CMK (cell line): ENCODE measurements around the gene DDX39A.
"Not testable (repeated sequence)": the region's sequence is repeated elsewhere in the genome, so short reads cannot be mapped to it uniquely, and the experiment has no call there.

Source experiments
- DNase-seq: peaks from one replicate; pipeline ENCODE4 v3.0.0-alpha.2; 2010; ENCODE audit warnings: low read depth

Gene DDX39A

DNA sequence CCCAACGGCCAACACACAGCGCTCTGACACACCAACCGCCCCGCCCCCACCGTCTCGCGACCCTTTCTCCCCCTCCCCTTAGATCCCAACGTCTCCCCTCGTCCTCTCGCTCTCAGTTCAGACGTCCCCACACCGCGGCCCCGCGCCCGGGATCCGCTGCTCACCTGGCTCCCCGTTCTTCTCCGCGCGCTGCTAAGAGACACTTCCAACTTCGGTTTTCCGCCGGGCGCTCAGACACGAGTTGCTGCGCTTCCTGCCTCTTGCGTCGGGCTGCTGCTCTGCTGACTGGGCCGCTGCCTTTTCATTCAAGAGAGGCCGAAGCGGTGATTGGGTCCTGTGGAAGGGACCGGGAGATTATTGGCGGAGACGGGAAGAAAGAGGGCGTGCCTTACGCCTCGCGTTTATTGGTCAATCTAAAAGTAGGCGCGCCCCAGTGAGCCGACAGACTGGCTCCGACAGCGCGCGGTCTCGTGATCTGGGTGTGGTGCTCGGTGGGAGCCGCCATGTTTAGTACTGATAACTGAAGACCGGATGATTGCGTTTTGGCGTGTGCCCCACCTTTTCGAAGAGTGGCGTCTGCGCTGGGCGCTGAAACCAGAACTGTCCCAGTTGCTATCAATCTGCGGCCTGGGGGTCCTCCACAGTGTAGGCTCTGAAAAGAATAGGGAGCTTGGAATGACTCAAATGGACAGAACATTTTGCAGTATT, at the start of gene DDX39A:
DDX39A (minus strand) TSS at position 236 of the 708 bp plus-strand sequence. CDS start 6,121 bp downstream, outside the sequence.
- peak; percentile 97 for DNase-seq

DNA sequence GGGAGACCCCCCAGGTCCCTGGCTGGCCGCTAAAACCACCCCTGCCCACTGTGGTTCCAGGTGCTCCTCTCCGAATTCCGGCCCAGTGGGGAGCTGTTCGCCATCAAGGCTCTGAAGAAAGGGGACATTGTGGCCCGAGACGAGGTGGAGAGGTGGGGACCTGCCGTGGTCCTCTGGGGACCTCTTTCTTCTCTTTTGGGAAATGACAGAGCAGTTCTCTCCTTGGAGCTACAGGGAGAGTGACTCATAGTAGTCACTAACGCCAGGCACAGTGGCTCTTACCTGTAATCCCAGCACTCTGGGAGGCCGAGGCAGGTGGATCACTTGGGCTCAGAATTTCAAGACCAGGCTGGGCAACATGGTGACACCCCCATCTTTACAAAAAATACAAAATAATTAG, 48.7 kb upstream of the DDX39A start:
- no peak for DNase-seq

DNA sequence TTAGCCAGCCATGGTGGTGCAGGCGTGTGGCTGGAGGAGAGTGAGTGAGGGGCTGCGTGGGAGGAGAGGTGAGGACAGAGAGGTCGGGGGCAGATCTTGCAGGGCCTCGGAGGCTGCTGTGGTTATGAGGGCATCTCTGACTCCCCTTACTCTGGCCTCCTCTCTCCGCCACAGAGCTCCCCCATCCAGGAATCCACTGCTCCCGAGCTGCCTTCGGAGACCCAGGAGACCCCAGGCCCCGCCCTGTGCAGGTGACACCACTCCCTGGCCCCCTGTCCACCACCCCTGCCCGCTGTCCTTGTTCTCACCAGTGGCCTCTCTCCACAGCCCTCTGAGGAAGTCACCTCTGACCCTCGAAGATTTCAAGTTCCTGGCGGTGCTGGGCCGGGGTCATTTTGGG, 48.2 kb upstream of the DDX39A start:
- DNase-seq: no peak

DNA sequence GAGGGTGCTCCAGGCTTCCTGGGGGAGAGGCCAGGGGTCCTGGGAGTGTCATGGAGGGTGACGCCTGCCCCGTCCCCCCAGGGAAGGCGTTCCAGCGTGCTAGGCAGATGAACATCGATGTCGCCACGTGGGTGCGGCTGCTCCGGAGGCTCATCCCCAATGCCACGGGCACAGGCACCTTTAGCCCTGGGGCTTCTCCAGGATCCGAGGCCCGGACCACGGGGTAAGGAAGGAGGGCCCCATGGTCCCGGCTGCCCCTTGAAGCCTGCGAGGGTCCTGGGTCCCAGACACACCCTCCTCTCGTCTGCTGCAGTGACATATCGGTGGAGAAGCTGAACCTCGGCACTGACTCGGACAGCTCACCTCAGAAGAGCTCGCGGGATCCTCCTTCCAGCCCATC, 44.6 kb upstream of the DDX39A start:
- no peak for DNase-seq

DNA sequence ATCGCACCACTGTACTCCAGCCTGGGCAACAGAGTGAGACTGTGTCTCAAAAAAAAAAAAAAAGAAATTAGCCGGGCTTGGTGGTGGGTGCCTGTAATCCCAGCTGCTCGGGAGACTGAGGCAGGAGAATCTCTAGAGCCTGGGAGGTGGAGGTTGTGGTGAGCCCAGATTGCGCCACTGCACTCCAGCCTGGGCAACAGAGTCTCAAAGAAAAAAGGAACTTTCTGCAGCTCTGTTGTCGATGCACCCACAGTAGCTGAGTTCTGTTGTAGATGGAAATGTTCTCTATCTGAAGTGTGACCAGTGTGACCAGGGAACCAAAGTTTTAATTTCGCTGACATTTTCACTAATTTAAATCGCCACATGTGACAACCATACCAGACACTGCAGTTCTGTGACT, 43.3 kb upstream of the DDX39A start:
- DNase-seq: not testable (repeated sequence)

DNA sequence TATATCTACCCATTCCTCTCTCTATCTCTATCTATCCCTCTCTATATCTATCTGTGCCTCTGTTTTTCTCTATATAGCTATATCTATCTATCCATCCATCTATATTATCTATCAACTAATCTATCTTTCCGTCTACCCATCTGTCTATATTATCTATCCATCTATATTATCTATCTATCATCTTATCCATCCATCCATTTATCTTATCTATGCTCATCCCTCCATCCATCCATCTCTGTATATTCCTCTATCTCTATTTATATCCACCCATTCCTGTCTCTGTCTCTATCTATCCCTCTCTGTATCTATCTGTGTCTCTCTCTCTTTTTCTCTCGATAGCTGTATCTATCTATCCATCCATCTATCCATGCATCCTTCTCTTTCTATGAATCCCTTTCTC, 41.8 kb upstream of the DDX39A start:
- DNase-seq: no peak

DNA sequence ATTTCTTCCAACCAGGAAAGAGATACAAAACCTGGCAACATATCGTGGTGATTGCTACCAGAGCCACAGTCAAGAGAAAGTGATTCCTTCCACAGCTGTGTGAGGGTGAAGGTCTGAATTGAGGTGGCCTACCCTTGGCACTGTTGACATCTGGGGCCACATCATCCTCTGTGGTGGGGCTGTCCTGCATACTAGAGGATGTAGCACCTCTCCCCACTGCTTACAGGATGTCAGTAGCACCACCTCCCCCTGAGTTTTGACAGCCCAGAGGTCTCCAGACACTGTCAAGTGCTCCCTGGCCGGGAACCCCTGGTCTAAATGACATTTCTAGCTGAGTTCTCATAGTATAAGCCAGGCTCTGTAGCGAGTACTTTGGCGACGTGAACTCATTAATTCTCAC, 40.6 kb upstream of the DDX39A start:
- no peak for DNase-seq

DNA sequence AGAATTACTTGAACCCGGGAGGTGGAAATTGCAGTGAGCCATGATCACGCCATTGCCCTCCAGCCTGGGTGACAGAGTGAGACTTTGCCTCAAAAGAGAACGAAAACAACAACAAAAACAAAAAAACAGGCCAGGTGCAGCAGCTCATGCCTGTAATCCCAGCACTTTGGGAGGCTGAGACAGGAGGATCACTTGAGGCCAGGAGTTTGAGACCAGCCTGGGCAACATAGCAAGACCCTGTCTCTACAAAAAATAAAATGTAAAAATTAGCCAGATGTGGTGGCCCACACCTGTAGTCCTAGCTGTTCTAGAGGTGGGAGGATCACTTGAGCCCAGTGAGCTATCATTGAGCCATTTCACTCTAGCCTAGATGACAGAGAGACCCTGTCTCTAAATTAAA, 33.2 kb upstream of the DDX39A start:
- DNase-seq: not testable (repeated sequence)

DNA sequence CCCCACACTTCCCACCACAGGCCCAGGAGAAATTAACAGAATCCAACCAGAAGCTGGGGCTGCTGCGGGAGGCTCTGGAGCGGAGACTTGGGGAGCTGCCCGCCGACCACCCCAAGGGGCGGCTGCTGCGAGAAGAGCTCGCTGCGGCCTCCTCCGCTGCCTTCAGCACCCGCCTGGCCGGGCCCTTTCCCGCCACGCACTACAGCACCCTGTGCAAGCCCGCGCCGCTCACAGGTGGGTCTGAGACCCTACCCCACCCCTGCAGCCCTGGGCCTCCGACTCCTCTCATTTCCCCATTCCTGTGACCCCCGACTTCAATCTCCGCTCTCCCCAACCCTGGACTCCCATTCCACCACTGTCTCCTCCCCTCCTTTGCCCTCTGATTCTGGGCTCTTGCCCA, 31.7 kb upstream of the DDX39A start:
- DNase-seq: no peak

DNA sequence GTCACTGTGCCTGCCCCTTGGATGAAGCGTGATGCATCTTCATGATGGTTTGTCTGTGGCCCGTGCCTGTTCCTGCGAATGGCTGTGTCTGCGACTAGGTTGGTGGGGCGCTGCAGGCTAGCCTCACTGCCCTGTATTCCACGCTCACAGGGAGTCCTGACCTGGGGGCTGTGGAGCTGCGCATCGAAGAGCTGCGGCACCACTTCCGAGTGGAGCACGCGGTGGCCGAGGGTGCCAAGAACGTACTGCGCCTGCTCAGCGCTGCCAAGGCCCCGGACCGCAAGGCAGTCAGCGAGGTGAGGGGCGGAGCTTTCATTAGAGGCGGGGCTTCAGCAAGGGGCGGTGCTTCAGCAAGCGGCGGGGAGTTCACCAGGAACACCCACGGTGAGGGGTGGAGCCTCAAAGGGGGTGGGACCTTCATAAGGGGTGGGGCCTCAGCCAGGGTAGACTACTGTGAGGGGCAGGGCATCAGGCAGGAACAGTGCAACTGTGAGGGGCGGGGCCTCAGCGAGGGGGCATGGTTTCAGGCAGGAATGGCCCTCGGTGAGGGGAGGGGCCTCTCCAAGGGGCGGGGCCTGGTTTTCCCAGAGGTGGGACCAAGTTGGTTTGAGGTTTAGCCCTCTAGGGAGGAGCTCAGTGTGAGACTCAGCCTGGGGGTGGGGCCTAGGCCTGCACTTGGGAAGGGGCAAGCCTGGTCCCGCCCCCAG, 31.2 kb upstream of the DDX39A start:
- DNase-seq: peak; percentile 94

DNA sequence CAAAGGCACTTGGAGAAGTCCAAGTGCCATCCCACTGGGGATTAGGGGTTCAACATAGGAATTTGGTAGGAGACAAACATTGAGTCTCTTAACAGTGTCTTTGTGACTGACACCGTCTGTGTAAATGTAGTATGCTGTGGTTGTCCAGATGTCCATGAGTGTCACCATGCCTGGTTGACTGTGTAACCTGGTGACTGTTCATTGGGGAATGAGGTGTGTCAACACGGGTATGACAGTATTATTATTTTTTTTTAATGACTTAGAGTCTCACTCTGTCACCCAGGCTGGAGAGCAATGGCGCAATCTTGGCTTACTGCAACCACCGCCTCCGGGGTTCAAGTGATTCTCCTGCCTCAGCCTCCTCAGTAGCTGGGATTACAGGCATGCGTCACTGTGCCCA, 30.2 kb upstream of the DDX39A start:
- DNase-seq: no peak

DNA sequence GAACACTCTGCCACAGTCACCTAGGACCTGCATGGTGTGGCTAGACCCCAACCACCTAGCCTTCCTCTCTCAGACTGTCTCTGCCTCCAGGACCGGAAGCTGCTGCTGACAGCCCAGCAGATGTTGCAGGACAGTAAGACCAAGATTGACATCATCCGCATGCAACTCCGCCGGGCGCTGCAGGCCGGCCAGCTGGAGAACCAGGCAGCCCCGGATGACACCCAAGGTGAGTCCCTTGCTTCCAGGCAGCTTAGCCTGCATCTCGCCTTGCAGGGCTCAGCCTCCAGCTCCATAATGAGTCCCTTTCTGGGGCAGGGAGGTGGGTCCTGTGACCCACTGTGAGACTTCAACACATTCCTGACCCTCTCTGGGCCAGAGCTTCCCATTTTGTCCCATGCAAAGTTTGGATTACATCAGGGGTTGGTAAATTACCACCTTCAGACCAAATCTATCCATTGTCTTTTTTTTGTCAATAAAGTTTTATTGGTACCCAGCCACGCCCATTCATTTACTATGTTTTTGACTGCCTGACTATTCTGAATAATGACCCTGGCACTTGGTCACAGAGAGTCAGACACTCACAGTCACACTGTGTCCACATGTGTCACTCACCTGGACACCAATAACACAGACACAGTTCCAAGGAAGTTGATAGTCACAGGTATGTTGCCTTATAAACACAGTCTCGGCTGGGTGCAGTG, 27.3 kb upstream of the DDX39A start:
- no peak for DNase-seq

DNA sequence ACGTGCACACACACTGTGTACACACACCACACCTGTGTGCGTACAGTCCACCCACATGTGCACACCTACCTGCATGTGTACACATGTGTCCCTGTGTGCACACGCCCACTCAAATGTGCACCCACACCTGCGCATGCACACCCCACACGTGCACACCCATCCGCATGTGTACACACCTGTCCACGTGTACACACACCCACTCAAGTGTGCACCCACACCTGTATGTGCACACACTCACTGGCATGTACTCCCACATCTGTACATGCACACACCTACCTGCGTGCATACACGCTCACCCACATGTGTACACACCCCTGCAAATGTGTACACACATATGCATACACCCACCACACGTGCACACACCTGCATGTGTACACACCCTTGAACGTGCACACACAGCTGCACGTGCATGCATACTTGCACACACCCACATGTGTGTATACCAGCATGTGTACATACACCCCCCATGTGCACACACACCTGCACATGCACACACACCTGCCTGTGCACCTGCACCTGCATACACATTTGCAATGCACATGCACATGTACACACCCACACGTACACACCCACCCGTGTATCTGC, 24.6 kb upstream of the DDX39A start:
- no peak for DNase-seq

DNA sequence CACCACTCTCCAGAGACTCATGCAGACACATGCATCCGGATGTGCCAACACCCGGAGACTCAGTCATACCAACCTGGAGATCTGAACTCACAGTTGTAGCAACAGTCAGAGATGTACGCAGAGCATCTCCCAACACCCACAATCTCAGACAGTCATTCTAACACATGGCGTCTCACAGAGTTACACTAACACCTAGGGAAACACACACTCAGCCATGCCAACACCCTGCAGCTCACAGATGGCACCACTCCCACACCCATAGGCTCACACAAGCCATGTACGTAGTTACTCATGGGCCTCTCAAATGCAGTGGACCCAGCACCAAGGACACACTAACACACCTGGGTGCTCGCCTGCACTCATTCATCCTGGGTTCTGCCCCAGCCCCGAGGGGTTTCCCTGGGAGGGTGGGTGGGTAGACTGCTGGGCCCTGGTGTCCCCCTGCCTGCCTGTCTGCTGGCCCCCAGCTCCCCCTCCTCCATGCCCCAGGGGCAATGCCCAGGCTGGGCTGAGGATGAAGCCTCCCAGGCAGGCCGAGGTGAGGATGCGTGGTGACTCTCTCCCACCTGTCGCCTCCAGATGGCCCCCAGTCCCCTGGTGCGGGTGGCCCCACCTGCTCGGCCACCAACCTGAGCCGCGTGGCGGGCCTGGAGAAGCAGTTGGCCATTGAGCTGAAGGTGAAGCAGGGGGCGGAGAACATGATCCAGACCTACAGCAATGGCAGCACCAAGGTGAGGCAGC, 23.9 kb upstream of the DDX39A start:
- no peak for DNase-seq

DNA sequence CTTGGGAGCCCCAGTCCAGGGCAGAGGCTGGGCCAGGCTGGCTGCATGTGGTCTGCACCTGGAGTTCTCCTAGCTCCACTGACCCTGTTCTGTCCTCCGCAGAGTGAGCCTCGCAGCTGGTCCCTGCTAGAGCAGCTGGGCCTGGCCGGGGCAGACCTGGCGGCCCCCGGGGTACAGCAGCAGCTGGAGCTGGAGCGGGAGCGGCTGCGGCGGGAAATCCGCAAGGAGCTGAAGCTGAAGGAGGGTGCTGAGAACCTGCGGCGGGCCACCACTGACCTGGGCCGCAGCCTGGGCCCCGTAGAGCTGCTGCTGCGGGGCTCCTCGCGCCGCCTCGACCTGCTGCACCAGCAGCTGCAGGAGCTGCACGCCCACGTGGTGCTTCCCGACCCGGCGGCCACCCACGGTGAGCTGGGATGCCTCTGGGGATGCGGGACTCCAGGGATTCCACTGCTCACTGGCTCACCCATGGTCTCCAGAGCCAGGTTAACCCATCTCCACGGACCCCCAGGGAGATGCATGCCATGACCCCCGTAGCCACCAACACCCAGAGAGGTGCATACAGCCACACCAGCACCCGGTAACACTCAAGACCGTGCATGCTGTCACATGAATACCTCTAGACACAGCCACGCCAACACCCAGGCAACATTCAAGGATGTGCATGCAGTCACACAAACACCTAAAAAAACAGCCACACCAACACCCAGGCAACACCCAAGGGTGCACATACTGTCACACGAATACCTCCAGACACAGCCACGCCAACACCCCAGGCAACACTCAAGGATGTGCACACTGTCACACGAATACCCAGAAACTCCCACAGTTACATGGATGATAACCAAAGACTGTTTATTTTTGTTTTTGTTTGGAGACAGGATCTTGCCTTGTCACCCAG, 22.1 kb upstream of the DDX39A start:
- no peak for DNase-seq

DNA sequence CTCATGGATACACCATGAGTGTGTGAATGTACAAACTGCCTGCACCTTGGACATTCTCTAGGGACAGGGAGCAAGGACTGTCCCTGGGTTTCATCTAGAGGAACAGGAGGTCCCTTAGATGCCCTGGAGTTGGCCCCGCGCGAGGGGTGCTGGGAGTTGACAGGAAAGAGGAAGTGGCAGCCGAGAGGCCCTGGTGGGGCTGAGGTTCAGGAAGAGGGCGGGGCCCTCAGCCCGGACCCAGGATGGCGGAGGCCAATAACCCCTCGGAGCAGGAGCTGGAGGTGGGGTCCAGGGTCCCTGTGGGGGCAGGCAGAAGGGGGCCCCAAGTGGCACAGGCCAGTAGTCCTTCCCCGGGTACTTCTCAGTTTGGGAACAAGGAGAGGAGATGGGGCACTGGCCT, 20.9 kb upstream of the DDX39A start:
- DNase-seq: peak; percentile 94

DNA sequence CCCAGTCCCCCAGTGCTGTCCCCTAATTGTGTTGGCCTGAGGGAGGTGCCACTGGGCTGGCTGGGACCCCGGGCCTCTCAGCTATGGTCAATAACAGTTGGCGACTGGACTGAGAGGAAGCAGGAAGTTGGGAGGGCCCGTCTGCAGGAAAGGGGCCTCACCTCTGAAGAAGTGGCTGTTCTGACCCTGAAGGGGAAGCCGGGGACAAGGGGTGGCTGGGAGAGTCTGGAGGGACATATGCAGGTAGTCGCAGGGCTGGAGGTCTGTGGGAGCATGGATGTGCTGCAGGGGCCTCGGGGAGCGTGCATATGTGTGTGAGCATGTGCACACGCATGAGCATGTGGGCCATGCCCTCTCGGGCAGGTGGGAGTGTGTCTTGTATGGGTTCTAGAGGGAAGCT, 19.9 kb upstream of the DDX39A start:
- DNase-seq: peak; percentile 76

DNA sequence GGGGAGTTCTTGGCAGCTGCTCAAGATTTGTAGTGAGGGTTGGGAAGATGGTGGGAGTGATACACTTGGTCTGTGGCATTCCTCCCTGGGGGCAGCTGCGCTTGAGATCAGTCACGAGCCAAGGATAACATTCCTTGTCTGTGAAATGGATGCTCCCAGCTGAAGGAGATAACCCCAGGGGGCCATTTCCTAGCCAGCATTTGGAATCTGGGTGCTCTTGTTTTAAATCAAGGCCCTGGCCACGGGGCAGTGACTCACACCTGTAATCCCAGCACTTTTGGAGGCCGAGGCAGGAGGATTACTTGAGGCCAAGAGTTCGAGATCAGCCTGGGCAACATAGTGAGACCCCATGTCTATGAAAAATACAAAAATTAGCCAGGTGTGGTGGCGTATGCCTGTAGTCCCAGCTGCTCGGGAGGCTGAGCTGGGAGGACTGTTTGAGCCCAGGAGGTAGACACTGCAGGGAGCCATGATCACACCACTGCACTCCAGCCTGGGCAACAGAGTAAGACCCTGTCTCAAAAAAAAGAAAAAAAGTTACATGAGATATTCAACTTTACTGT, 18.5 kb upstream of the DDX39A start:
- DNase-seq: no peak

DNA sequence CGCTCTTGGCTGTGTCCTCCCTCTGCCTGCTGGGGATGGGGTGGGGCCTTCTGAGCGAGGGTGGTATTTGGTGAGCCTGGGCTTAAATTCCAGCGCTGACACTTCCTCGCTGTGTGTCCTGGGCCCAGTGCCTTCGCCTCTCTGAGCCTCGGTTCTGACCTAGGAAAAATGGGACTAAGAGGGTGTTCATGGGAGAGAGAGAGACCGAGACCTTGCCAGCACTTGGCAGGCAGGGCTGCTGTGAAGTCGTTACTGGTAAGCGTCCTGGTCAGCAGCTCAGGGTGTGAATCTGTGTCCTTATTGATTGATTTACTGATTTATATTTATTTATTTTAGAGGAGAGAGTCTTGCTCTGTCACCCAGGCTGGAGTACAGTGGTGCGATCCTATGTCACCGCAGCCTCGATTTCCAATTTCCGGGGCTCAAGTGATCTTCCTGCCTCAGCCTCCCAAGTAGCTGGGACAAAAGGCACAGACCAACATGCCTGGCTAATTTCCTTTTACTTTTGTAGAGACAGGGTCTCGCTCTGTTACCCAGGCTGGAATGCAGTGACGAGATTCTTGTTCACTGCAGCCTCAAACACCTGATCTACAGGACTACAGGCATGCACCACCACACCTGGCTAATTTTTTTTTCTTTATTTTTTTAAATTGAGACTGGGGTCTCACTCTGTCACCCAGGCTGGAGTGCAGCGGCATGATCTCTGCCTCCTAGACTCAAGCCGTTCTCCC, 16.3 kb upstream of the DDX39A start:
- DNase-seq: no peak
